Activated T-cell treated with anti-CD3 and anti-CD28 coated beads, Interleukin-2, amount 50 U/mL, for 4 hours (primary cell): Measurements from ENCODE around the gene SPATA18. TPM values are rescaled to one million over a fixed set of nuclear protein-coding genes. Genes with fewer than 3 reads are reported as not detected.
"Not testable (repeated sequence)": the region's sequence is repeated elsewhere in the genome, so short reads cannot be mapped to it uniquely, and the experiment has no call there.

Experiments used
- ATAC-seq, 2 donors: fragments of 200-7000 bp; cut with Tn5 transposase; one replicate each; pipeline ENCODE4 v1.10.0; 2021
- DNase-seq: peaks from one replicate; pipeline ENCODE4 v3.0.0-alpha.2; 2020
- H3K27me3 Mint-ChIP-seq: one replicate; pipeline ENCODE4 v1.8.0; 2021; ENCODE audit warnings: low read depth, mixed read lengths
- H3K36me3 Mint-ChIP-seq: one replicate; pipeline ENCODE4 v1.8.0; 2022; ENCODE audit warnings: mixed read lengths; ENCODE audit not compliant: insufficient read depth
- H3K4me1 Mint-ChIP-seq: one replicate; pipeline ENCODE4 v1.8.0; 2021; ENCODE audit warnings: low read depth, mixed read lengths
- H3K4me3 Mint-ChIP-seq: one replicate; pipeline ENCODE4 v1.8.0; 2021; ENCODE audit warnings: mild to moderate bottlenecking, moderate library complexity, mixed read lengths
- H3K9me3 Mint-ChIP-seq: one replicate; pipeline ENCODE4 v1.8.0; 2021; ENCODE audit warnings: mixed read lengths
- total RNA-seq, 3 donors: library from RNA; stranded (reverse); gene quantifications; one replicate each; pipeline ENCODE4 v1.2.1, GENCODE V29; 2021

The SPATA18 gene
- total RNA-seq, 3 donors from 2014 or later, result 0.05 TPM; not detected in 2

DNA sequence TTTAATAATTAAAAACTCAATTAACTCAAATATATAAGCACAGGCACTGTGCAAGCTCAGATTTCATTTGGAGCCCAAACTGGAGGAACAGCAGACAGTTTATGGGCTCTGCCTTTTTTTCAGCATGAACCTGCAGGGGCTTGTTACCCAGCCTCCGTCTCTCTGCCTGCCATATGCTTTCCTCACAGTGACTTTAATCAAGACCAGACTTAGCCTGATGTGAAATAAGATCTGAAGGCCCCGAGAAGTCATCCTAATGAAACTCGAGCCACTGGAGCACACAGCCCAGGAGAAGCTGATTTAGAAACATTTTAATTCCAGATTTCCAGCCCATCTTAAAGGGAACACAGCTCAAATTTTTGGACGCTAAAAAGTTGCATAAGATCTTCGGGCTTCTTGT, 55.6 kb downstream of the SPATA18 start:
- DNase-seq (no peak), ATAC-seq (no peak)
- peaks cover 7% of the 10 kb centered on the region for H3K27me3 Mint-ChIP-seq
- no peaks in the 10 kb centered on the region for H3K4me1 Mint-ChIP-seq
- no peaks in the 10 kb centered on the region for H3K36me3 Mint-ChIP-seq
- no peak overlapping the region for H3K4me3 Mint-ChIP-seq
- no peaks in the 10 kb centered on the region for H3K9me3 Mint-ChIP-seq

DNA sequence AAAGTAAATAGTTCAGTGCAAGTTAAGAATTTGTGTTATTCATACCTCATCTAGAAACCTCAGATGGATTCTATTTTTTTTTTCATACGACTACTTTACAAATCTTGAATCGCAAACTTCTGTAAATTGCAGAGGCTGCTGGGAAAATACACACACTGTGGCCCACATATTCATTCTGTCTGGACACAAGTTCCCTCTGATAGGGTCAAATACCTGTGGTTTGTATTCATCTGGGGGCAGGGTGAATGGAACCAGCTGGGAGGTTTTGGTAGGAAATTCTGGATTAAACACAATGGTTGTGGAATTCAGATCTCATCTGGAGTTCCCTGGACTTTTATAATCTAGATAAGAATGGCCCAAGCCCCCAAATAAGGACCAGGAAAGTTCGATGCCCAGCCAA, 56.2 kb downstream of the SPATA18 start:
- no peaks in the 10 kb centered on the region for H3K4me1 Mint-ChIP-seq
- DNase-seq (no peak), ATAC-seq (no peak)
- no peak overlapping the region for H3K4me3 Mint-ChIP-seq
- no peaks in the 10 kb centered on the region for H3K9me3 Mint-ChIP-seq
- H3K27me3 Mint-ChIP-seq, result peaks cover 7% of the 10 kb centered on the region
- no peaks in the 10 kb centered on the region for H3K36me3 Mint-ChIP-seq

- Mint-ChIP-seq H3K4me3 (no peak overlapping the region), H3K27me3 (peaks cover 7% of the 10 kb centered on the region), H3K9me3 (no peaks in the 10 kb centered on the region), H3K36me3 (no peaks in the 10 kb centered on the region), H3K4me1 (no peaks in the 10 kb centered on the region)
- no peak for ATAC-seq
- no peak for DNase-seq
Observed at GRCh38 chr4:52107745-52108144, 56.6 kb downstream of the SPATA18 start.

- H3K36me3 Mint-ChIP-seq, result no peaks in the 10 kb centered on the region
- peaks cover 7% of the 10 kb centered on the region for H3K27me3 Mint-ChIP-seq
- H3K4me3 Mint-ChIP-seq, result no peak overlapping the region
- no peaks in the 10 kb centered on the region for H3K9me3 Mint-ChIP-seq
- no peaks in the 10 kb centered on the region for H3K4me1 Mint-ChIP-seq
- no peak for ATAC-seq
- no peak for DNase-seq
Observed at GRCh38 chr4:52110171-52110570, 59.1 kb downstream of the SPATA18 start.

DNA sequence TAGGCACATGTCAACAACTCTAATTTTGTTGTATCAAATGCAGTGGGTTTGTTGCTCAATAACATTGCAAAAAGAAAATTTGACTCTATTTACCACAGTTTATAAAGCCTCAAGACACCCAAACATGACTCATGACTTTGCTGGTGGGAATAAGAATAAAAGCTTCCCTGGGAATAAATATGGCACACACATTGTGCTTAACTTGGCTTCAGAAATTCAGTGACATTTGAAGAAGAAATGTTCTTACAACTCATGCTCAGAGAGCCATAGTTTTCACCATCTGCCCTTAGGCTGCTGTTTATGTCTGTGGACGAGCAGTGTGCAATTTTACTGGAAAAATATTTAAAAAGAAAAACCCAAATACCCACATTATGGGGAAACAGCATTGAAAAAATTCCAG, 60.9 kb downstream of the SPATA18 start:
- Mint-ChIP-seq H3K9me3 (no peaks in the 10 kb centered on the region), H3K4me3 (no peak overlapping the region), H3K27me3 (peaks cover 3% of the 10 kb centered on the region), H3K36me3 (no peaks in the 10 kb centered on the region), H3K4me1 (no peaks in the 10 kb centered on the region)
- ATAC-seq (no peak), DNase-seq (no peak)

- peaks cover 3% of the 10 kb centered on the region for H3K27me3 Mint-ChIP-seq
- ATAC-seq, result no peak
- H3K4me1 Mint-ChIP-seq, result no peaks in the 10 kb centered on the region
- no peak for DNase-seq
- H3K4me3 Mint-ChIP-seq, result no peak overlapping the region
- no peaks in the 10 kb centered on the region for H3K36me3 Mint-ChIP-seq
- H3K9me3 Mint-ChIP-seq, result no peaks in the 10 kb centered on the region
Observed at GRCh38 chr4:52112411-52112810, 61.3 kb downstream of the SPATA18 start.

- no peak overlapping the region for H3K4me3 Mint-ChIP-seq
- no peaks in the 10 kb centered on the region for H3K36me3 Mint-ChIP-seq
- no peaks in the 10 kb centered on the region for H3K9me3 Mint-ChIP-seq
- H3K4me1 Mint-ChIP-seq, result no peaks in the 10 kb centered on the region
- ATAC-seq (no peak), DNase-seq (no peak)
- no peaks in the 10 kb centered on the region for H3K27me3 Mint-ChIP-seq
Observed at GRCh38 chr4:52116641-52117040, 65.5 kb downstream of the SPATA18 start.

DNA sequence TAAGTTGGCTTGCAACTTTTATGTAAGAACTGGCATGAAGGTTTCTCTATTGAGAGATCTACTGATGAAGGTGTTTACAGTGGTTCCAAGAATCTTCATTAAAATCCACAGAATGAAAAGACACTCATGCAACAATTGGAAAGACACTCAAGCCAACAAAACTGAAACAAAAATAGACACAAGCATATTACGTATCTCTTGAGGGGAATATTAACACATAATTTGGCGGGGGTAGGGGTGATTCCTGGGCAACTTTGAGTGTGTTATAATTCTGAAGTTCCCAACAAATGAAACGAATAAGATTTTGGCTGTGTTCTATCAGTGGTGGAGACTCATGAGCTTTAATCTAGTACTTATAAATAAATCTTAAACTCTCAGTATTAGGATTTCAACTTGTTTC, 75.1 kb downstream of the SPATA18 start:
- no peak overlapping the region for H3K4me3 Mint-ChIP-seq
- H3K9me3 Mint-ChIP-seq, result peaks cover 3% of the 10 kb centered on the region
- H3K36me3 Mint-ChIP-seq, result no peaks in the 10 kb centered on the region
- no peak for ATAC-seq
- peaks cover 4% of the 10 kb centered on the region for H3K27me3 Mint-ChIP-seq
- DNase-seq, result no peak
- no peaks in the 10 kb centered on the region for H3K4me1 Mint-ChIP-seq

- DNase-seq, result no peak
- Mint-ChIP-seq H3K4me3 (no peak overlapping the region), H3K27me3 (peaks cover 4% of the 10 kb centered on the region), H3K36me3 (no peaks in the 10 kb centered on the region), H3K9me3 (peaks cover 3% of the 10 kb centered on the region), H3K4me1 (no peaks in the 10 kb centered on the region)
- no peak for ATAC-seq
Observed at GRCh38 chr4:52126966-52127365, 75.9 kb downstream of the SPATA18 start.

GRCh38 chr4:52135171-52135570, 84.1 kb downstream of the SPATA18 start:
- H3K9me3 Mint-ChIP-seq, result peaks cover 3% of the 10 kb centered on the region
- no peaks in the 10 kb centered on the region for H3K27me3 Mint-ChIP-seq
- H3K4me3 Mint-ChIP-seq, result no peak overlapping the region
- ATAC-seq, result no peak
- no peaks in the 10 kb centered on the region for H3K36me3 Mint-ChIP-seq
- H3K4me1 Mint-ChIP-seq, result no peaks in the 10 kb centered on the region
- no peak for DNase-seq

DNA sequence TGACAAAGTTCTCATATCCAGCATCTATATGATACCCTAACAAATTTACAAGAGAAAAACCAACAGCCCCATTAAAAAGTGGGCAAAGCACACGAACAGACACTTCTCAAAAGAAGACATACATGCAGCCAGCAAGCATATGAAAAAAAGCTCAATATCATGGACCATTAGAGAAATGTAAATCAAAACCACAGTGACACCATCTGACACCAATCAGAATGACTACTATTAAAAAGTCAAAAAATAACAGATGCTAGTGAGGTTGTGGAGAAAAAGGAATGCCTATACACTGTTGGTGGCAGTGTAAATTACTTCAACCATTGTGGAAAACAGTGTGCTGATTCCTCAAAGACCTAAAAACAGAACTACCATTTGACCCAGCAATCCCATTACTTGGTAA, 86.0 kb downstream of the SPATA18 start:
- H3K4me1 Mint-ChIP-seq, H3K9me3 Mint-ChIP-seq, H3K4me3 Mint-ChIP-seq, H3K27me3 Mint-ChIP-seq, ATAC-seq, H3K36me3 Mint-ChIP-seq, DNase-seq: not testable (repeated sequence)

DNA sequence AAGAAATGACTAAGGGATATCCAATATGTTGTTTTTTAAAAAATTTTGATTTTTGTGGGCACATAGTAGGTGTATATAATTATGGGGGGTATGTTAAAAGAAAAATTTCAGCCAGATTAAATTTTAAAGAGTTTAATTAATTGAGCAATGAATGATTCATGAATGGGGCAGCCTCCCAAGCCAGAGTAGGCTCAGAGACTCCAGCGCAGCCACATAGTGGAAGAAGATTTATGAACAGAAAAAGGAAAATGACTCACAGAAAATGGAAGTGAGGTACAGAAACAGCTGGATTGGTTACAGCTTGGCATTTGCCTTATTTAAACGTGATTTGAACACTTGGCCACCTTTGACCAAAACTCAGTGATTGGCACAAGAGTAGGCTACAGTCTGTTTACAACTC, 91.7 kb downstream of the SPATA18 start:
- DNase-seq, result no peak
- no peaks in the 10 kb centered on the region for H3K27me3 Mint-ChIP-seq
- H3K36me3 Mint-ChIP-seq, result no peaks in the 10 kb centered on the region
- ATAC-seq, result no peak
- H3K4me3 Mint-ChIP-seq, result no peak overlapping the region
- peaks cover 3% of the 10 kb centered on the region for H3K9me3 Mint-ChIP-seq
- no peaks in the 10 kb centered on the region for H3K4me1 Mint-ChIP-seq

GRCh38 chr4:52143815-52144214, 92.7 kb downstream of the SPATA18 start:
- no peaks in the 10 kb centered on the region for H3K4me1 Mint-ChIP-seq
- H3K4me3 Mint-ChIP-seq, result no peak overlapping the region
- no peaks in the 10 kb centered on the region for H3K27me3 Mint-ChIP-seq

GRCh38 chr4:52144372-52144771, 93.3 kb downstream of the SPATA18 start:
- no peak for ATAC-seq
- DNase-seq, result no peak
- no peaks in the 10 kb centered on the region for H3K27me3 Mint-ChIP-seq
- H3K36me3 Mint-ChIP-seq, result no peaks in the 10 kb centered on the region
- no peaks in the 10 kb centered on the region for H3K4me1 Mint-ChIP-seq
- H3K9me3 Mint-ChIP-seq, result peaks cover 3% of the 10 kb centered on the region
- H3K4me3 Mint-ChIP-seq, result no peak overlapping the region

More at GRCh38 chr4:52143815-52144214, 92.7 kb downstream of the SPATA18 start:
- ATAC-seq (no peak), DNase-seq (no peak)
- Mint-ChIP-seq H3K36me3 (no peaks in the 10 kb centered on the region), H3K9me3 (peaks cover 3% of the 10 kb centered on the region)
